ENCODE results near the gene BTC.

- TF ChIP-seq MED1 (CRISPR knock-in tag; IDR thresholded peaks at IDR 0.05) = no peak
- no peak for TF ChIP-seq ZNF503 (CRISPR knock-in tag; IDR thresholded peaks at IDR 0.05)
- no peak for TF ChIP-seq E2F2 (CRISPR knock-in tag; IDR thresholded peaks at IDR 0.05; ENCODE audit: borderline replicate concordance)
- no peak for TF ChIP-seq ZFP36 (IDR thresholded peaks at IDR 0.05; ENCODE audit: borderline replicate concordance, low read depth, low read length, partially characterized antibody)
- TF ChIP-seq RFX1 (IDR thresholded peaks at IDR 0.05) = no peak
- TF ChIP-seq ZBTB33 (CRISPR knock-in tag; IDR thresholded peaks at IDR 0.05) = no peak
- TF ChIP-seq MAX (IDR thresholded peaks at IDR 0.05) = no peak
- no peak for TF ChIP-seq ZNF331 (CRISPR knock-in tag; IDR thresholded peaks at IDR 0.05)
- no peak for TF ChIP-seq CTCF (CRISPR knock-in tag; IDR thresholded peaks at IDR 0.05)
- TF ChIP-seq CEBPZ (IDR thresholded peaks at IDR 0.05; ENCODE audit: low read length) = no peak
- no peak for TF ChIP-seq ZNF451 (CRISPR knock-in tag; IDR thresholded peaks at IDR 0.05)
- no peak for TF ChIP-seq IRF2 (CRISPR knock-in tag; IDR thresholded peaks at IDR 0.05)
- TF ChIP-seq ZNF335 (CRISPR knock-in tag; IDR thresholded peaks at IDR 0.05) = no peak
- TF ChIP-seq SNAPC5 (CRISPR knock-in tag; IDR thresholded peaks at IDR 0.05; ENCODE audit: borderline replicate concordance) = no peak
These were observed 40.1 kb downstream of the BTC start for GRCh38 chr4:74754218-74754617.
